Trophoblast cell (in vitro differentiated cells and primary cell): ENCODE results near the gene AOX1.

Experiments used
- DNase-seq, 2 donors: peaks; one replicate each; pipeline ENCODE4 v3.0.0-alpha.2; 2016
- H2AFZ ChIP-seq: 2 replicates; pipeline ENCODE4 v1.6.1; 2013; ENCODE audit warnings: low read length, moderate library complexity, mild to moderate bottlenecking; ENCODE audit not compliant: insufficient read depth, poor library complexity
- H2AK5ac ChIP-seq: 2 replicates; pipeline ENCODE4 v1.6.1; 2013; ENCODE audit warnings: mild to moderate bottlenecking, low read length
- H2BK120ac ChIP-seq: 2 replicates; pipeline ENCODE4 v1.6.1; 2013; ENCODE audit warnings: low read length, mild to moderate bottlenecking, moderate library complexity; ENCODE audit not compliant: insufficient read depth, poor library complexity
- H2BK12ac ChIP-seq: 2 replicates; pipeline ENCODE4 v1.6.1; 2013; ENCODE audit warnings: mild to moderate bottlenecking, low read length, moderate library complexity
- H2BK5ac ChIP-seq: 2 replicates; pipeline ENCODE4 v1.6.1; 2013; ENCODE audit warnings: low read length, low read depth, moderate library complexity, mild to moderate bottlenecking; ENCODE audit not compliant: poor library complexity
- H3K14ac ChIP-seq: 2 replicates; pipeline ENCODE4 v1.6.1; 2013; ENCODE audit warnings: mild to moderate bottlenecking, low read length
- H3K18ac ChIP-seq: 2 replicates; pipeline ENCODE4 v1.6.1; 2013; ENCODE audit warnings: mild to moderate bottlenecking, low read length
- H3K23ac ChIP-seq: 2 replicates; pipeline ENCODE4 v1.6.1; 2013; ENCODE audit warnings: low read length
- H3K27ac ChIP-seq: 2 replicates; pipeline ENCODE4 v1.5.1; 2013; ENCODE audit warnings: low read depth, mild to moderate bottlenecking, inconsistent platforms, low read length, moderate library complexity
- H3K27me3 ChIP-seq: 2 replicates; pipeline ENCODE4 v1.6.1; 2013; ENCODE audit warnings: inconsistent platforms, mild to moderate bottlenecking, low read length, moderate library complexity; ENCODE audit not compliant: insufficient read depth
- H3K36me3 ChIP-seq, 2 experiments: 1 replicate in 1 of 2; 2 replicates in 1 of 2; pipeline ENCODE4 v1.6.1; 2013; ENCODE audit warnings: low read length in 2 of 2, mild to moderate bottlenecking in 2 of 2, moderate library complexity in 1 of 2; ENCODE audit not compliant: insufficient read depth in 2 of 2, control insufficient read depth in 1 of 2
- H3K4ac ChIP-seq: 2 replicates; pipeline ENCODE4 v1.6.1; 2013; ENCODE audit warnings: low read depth, mild to moderate bottlenecking, low read length, moderate library complexity
- H3K4me1 ChIP-seq, 2 experiments: 1 replicate in 1 of 2; 2 replicates in 1 of 2; pipeline ENCODE4 v1.6.1; 2013; ENCODE audit warnings: low read length in 2 of 2, mild to moderate bottlenecking in 2 of 2, moderate library complexity in 1 of 2; ENCODE audit not compliant: insufficient read depth in 2 of 2, control insufficient read depth in 1 of 2
- H3K4me2 ChIP-seq: 2 replicates; pipeline ENCODE4 v1.6.1; 2013; ENCODE audit warnings: inconsistent platforms, mild to moderate bottlenecking, low read length, moderate library complexity
- H3K4me3 ChIP-seq: 2 replicates; pipeline ENCODE4 v1.5.1; 2013; ENCODE audit warnings: mild to moderate bottlenecking, low read depth, low read length, inconsistent platforms
- H3K79me1 ChIP-seq: one replicate; pipeline ENCODE4 v1.6.1; 2013; ENCODE audit warnings: low read length
- H3K79me2 ChIP-seq: 2 replicates; pipeline ENCODE4 v1.6.1; 2013; ENCODE audit warnings: low read length, mild to moderate bottlenecking; ENCODE audit not compliant: control insufficient read depth, insufficient read depth, poor library complexity
- H3K9ac ChIP-seq: 2 replicates; pipeline ENCODE4 v1.6.1; 2013; ENCODE audit warnings: mild to moderate bottlenecking, low read length
- H3K9me3 ChIP-seq: 2 replicates; pipeline ENCODE4 v1.6.1; 2013; ENCODE audit warnings: low read depth, mild to moderate bottlenecking, control low read depth, inconsistent platforms, low read length; ENCODE audit not compliant: insufficient read depth
- H4K12ac ChIP-seq: 2 replicates; pipeline ENCODE4 v1.6.1; 2013; ENCODE audit warnings: low read depth, mild to moderate bottlenecking, low read length, moderate library complexity
- H4K8ac ChIP-seq: 2 replicates; pipeline ENCODE4 v1.6.1; 2013; ENCODE audit warnings: low read depth, mild to moderate bottlenecking, low read length, moderate library complexity
- H4K91ac ChIP-seq: one replicate; pipeline ENCODE4 v1.6.1; 2013; ENCODE audit warnings: low read depth, mild to moderate bottlenecking, low read length, moderate library complexity
- WGBS: extraction: QIAGEN DNeasy Blood & Tissue Kit; methylation state at CpG from one replicate; pipeline ENCODE4 v1.1.7; 2013; ENCODE audit warnings: missing lambda C conversion rate; ENCODE audit not compliant: insufficient read length, insufficient coverage; ENCODE audit errors: extremely low coverage; 5-methylcytosine and 5-hydroxymethylcytosine counted together

The AOX1 gene

DNA sequence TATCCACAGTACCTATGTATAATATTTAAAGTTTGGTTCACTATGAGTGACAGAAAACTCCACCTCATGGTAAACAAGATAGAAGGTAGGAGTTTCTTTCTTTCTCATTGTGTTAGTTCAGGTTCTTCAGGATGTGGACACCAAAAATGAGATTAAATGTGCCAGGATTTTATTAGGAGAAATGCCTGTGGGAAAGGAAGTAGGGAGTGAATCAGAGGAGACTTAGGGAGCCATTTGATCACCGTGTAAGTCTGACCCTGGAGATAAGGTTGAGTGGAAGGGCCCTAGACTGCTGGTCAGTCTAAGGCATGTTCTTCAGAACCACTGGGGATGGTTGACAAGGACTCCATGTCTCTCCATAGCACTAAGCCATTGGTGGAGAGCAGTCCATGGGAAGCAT, 8.1 kb downstream of the AOX1 start:
- H3K27me3 ChIP-seq = no peaks in the 10 kb centered on the region
- no peak overlapping the region for H2BK5ac ChIP-seq
- no peak overlapping the region for H3K14ac ChIP-seq
- no peak overlapping the region for H3K9ac ChIP-seq
- no CpG with 5 or more reads among the region's 1 CpG for WGBS
- no peaks in the 10 kb centered on the region for H3K79me2 ChIP-seq
- H2BK120ac ChIP-seq = no peak overlapping the region
- DNase-seq = no peak
- H2BK12ac ChIP-seq = no peak overlapping the region
- no peak overlapping the region for H3K18ac ChIP-seq
- H4K12ac ChIP-seq = no peak overlapping the region
- H3K23ac ChIP-seq = no peak overlapping the region
- no peaks in the 10 kb centered on the region for H3K36me3 ChIP-seq
- no peak overlapping the region for H3K4ac ChIP-seq
- no peak overlapping the region for H3K4me2 ChIP-seq
- no peak overlapping the region for H4K91ac ChIP-seq
- no peak overlapping the region for H2AK5ac ChIP-seq
- no peak overlapping the region for H3K4me3 ChIP-seq
- H3K79me1 ChIP-seq = no peaks in the 10 kb centered on the region
- no peaks in the 10 kb centered on the region for H3K9me3 ChIP-seq
- H4K8ac ChIP-seq = no peak overlapping the region
- no peaks in the 10 kb centered on the region for H3K4me1 ChIP-seq
- no peak overlapping the region for H2AFZ ChIP-seq
- no peak overlapping the region for H3K27ac ChIP-seq

- H3K36me3 ChIP-seq = no peaks in the 10 kb centered on the region
- no peak for DNase-seq
- no peak overlapping the region for H3K14ac ChIP-seq
- H3K27ac ChIP-seq = no peak overlapping the region
- H3K27me3 ChIP-seq = no peaks in the 10 kb centered on the region
- no peaks in the 10 kb centered on the region for H3K9me3 ChIP-seq
- no peak overlapping the region for H3K4ac ChIP-seq
- no peak overlapping the region for H2BK12ac ChIP-seq
- H3K4me1 ChIP-seq = no peaks in the 10 kb centered on the region
- WGBS = no CpG with 5 or more reads among the region's 3 CpGs
- no peak overlapping the region for H3K9ac ChIP-seq
- H4K91ac ChIP-seq = no peak overlapping the region
- no peak overlapping the region for H3K18ac ChIP-seq
- H3K4me2 ChIP-seq = no peak overlapping the region
- H3K79me2 ChIP-seq = no peaks in the 10 kb centered on the region
- no peak overlapping the region for H4K12ac ChIP-seq
- H2AFZ ChIP-seq = no peak overlapping the region
- H3K79me1 ChIP-seq = no peaks in the 10 kb centered on the region
- no peak overlapping the region for H3K4me3 ChIP-seq
- H2BK5ac ChIP-seq = no peak overlapping the region
- no peak overlapping the region for H3K23ac ChIP-seq
- no peak overlapping the region for H2BK120ac ChIP-seq
- no peak overlapping the region for H2AK5ac ChIP-seq
- H4K8ac ChIP-seq = no peak overlapping the region
Observed at GRCh38 chr2:200595913-200596312, 10.1 kb downstream of the AOX1 start.

- Histone ChIP-seq H2BK5ac (no peak overlapping the region), H3K18ac (no peak overlapping the region), H4K91ac (no peak overlapping the region), H3K79me2 (no peaks in the 10 kb centered on the region), H3K4me2 (no peak overlapping the region), H2AK5ac (no peak overlapping the region), H3K27ac (no peak overlapping the region), H2BK12ac (no peak overlapping the region), H3K14ac (no peak overlapping the region), H3K4ac (no peak overlapping the region), H3K23ac (no peak overlapping the region), H3K79me1 (no peaks in the 10 kb centered on the region), H4K8ac (no peak overlapping the region), H2BK120ac (no peak overlapping the region), H3K27me3 (no peaks in the 10 kb centered on the region), H2AFZ (no peak overlapping the region), H3K9me3 (no peaks in the 10 kb centered on the region), H3K9ac (no peak overlapping the region), H3K36me3 (no peaks in the 10 kb centered on the region), H3K4me1 (no peaks in the 10 kb centered on the region), H4K12ac (no peak overlapping the region), H3K4me3 (no peak overlapping the region)
- WGBS = no CpG with 5 or more reads among the region's 5 CpGs
- DNase-seq = no peak
Observed at GRCh38 chr2:200596774-200597570, 11.2 kb downstream of the AOX1 start.

DNA sequence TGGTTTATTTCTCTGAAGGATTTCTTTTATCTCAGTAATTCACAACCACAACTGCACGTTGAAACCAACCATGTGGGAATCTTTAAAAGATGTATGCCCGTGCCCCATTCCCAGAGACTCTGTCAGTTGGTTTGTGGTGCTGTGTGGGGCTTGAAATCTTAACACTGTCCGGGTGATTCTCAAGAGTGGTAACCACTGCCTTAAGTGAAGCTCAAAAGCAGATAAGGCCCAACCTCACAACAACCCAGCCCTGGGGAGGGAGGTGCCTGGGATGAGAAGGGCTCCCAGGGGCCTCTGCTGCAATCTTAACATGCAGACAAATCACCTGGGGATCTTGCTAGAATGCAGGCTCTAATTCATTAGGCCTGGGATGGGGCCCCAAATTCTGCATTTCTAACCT, 13.4 kb downstream of the AOX1 start:
- no peaks in the 10 kb centered on the region for H3K9me3 ChIP-seq
- WGBS = no CpG with 5 or more reads among the region's 3 CpGs
- H3K36me3 ChIP-seq = no peaks in the 10 kb centered on the region
- H3K27me3 ChIP-seq = no peaks in the 10 kb centered on the region
- H4K8ac ChIP-seq = no peak overlapping the region
- no peaks in the 10 kb centered on the region for H3K79me2 ChIP-seq
- no peak overlapping the region for H2BK120ac ChIP-seq
- no peaks in the 10 kb centered on the region for H3K79me1 ChIP-seq
- no peak overlapping the region for H3K4ac ChIP-seq
- H3K27ac ChIP-seq = no peak overlapping the region
- no peak overlapping the region for H4K91ac ChIP-seq
- no peak overlapping the region for H2AFZ ChIP-seq
- H3K14ac ChIP-seq = no peak overlapping the region
- H3K4me3 ChIP-seq = no peak overlapping the region
- no peak overlapping the region for H2BK12ac ChIP-seq
- H4K12ac ChIP-seq = no peak overlapping the region
- no peak overlapping the region for H3K9ac ChIP-seq
- no peak for DNase-seq
- no peak overlapping the region for H3K23ac ChIP-seq
- H2BK5ac ChIP-seq = no peak overlapping the region
- no peaks in the 10 kb centered on the region for H3K4me1 ChIP-seq
- no peak overlapping the region for H3K18ac ChIP-seq
- H3K4me2 ChIP-seq = no peak overlapping the region
- no peak overlapping the region for H2AK5ac ChIP-seq
